SK-N-SH (cell line): ENCODE results near the gene SPAG9.

Source experiments
- CTCF ChIP-seq: fragments of 200-600 bp; sonication (generic); IDR thresholded peaks from 2 replicates; pipeline ENCODE4 v1.6.1; 2017; ENCODE audit warnings: antibody characterized with exemption, mild to moderate bottlenecking, moderate library complexity
- POLR2AphosphoS5 ChIP-seq: IDR thresholded peaks from 2 replicates; pipeline ENCODE4 v1.6.1; 2012; ENCODE audit warnings: low read depth, low read length
- USF2 ChIP-seq: fragments of 150-350 bp; IDR thresholded peaks from 2 replicates; pipeline ENCODE4 v1.6.1; 2017; ENCODE audit warnings: antibody characterized with exemption, low read length, low read depth, borderline replicate concordance

GRCh38 chr17:51154176-51154575 is 33.5 kb upstream of the SPAG9 start:
- TF ChIP-seq CTCF (no peak), USF2 (no peak), POLR2AphosphoS5 (no peak)
